Measurements from ENCODE around the gene KDM4B.
"Not testable (repeated sequence)": the region's sequence is repeated elsewhere in the genome, so short reads cannot be mapped to it uniquely, and the experiment has no call there.

Gene KDM4B

DNA sequence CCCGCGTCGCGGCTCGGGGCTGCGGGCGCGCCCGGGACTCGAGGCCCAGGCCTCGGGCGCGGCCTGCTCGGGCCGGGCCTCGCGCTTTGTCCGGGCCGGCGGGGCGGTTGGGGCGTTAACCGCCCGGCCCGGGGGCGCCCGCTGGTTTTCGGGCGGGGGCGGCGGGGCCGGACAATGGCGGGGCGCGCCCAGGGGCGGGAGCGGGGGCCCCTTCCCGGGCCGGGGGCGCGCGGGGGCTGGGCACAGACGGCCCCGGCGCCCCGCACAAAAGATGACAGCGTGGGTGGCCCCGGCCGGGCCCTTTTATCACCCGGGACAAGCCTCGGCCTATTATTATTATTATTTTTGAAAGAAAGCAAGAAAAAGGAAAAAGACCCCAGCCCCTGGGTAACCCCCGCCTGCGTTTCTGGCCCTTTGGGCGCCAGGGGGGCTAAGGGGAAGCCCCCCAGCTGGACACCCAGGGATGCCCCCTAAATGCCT is 419 bp downstream of the KDM4B start:
- no peak for DNase-seq

DNA sequence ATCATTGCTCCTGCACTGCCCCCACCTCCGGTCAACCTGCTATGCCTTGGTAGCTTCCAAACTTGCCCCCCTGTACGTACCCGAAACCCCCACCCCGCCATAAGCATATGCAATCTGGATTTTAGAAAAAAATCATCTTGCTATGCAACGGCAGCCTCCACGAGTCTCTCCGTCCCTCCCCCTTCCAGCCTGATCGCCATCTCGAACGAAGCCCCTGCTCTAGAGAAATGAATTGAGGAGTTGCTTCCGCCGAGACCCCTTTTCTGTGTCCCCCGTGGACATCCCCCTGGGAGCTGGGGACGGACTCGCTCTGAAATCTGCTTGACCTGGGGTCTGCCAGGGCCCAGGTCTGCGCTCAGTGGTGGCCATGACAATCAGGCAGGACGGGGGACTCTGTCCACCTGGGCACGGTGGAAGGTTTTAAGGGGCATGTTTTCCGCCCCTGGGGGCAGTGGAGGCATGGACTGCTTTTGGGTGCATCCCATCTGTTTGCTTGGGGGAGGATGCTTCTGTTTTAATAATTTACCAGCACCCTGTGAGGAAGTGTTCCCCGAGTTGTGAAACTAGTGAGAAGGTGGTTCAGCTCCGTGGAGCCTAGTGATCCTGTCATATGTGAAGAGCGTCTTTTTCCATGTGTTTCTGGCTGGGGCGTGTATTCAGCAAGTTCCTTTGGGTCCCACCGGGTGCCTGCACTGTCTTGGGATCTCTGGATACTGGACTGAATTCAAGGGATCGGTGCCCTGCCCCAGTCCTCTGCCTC is 1.0 kb downstream of the KDM4B start:
- no peak for DNase-seq

DNA sequence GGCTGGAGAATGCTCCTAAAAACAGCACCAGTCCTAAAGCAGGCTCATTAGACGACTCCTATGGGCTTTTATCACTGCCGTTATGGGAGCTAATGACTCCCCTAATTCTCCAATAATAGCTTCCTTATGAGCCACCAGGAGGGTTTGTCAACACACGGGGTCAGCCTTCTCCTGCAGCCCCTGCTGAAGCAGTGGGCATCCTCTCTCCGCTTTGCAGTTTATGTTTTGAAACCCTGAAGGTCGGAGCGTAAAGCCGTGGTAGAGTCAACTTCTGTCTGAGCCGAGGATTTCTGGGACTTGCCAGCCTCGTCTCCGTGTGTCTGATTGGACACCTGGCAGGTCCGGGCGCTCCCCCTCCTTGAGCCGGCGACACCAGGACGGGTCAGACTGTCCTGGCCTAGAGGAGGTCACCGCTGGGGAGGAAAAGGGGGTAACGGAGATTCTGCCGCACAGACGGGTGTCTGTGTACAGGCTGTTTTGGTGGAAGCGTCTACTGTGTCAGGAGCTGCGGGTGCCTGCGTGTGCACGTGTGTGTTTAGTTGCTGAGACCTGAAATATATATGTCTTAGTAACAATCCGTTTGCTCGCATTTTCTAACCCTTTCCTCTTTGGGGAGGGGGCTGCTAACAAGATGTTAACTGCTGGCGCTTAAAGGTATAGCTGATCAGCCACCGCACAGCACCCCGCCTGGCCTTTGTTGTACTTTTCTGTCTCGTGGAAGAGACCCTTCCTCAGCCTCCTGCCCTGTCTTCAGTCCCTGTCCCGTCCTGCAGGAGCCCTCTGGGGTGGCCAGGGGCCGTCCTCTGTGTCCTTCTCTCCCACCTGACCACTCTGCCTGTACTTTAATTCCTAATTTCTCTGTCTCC is 1.9 kb downstream of the KDM4B start:
- no peak for DNase-seq

DNA sequence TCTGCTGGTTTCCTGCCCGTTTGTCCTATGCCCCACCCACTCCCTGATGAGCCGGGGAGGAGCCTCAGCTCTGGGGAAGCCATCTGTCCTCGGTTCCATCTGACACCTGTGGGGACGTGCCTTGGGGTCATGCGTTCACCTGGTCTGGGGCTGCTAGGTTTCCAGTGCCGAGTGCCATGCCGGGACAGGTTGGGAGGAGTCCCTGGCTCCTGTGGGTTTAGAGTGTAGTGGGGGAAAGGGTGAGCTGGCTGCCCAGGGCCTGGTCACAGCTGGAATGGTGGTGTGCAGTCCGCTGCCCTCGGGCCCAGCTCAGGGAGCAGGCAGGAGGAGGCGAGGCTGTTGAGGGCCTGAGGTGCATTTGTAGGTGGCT is 2.5 kb downstream of the KDM4B start:
- no peak for DNase-seq

DNA sequence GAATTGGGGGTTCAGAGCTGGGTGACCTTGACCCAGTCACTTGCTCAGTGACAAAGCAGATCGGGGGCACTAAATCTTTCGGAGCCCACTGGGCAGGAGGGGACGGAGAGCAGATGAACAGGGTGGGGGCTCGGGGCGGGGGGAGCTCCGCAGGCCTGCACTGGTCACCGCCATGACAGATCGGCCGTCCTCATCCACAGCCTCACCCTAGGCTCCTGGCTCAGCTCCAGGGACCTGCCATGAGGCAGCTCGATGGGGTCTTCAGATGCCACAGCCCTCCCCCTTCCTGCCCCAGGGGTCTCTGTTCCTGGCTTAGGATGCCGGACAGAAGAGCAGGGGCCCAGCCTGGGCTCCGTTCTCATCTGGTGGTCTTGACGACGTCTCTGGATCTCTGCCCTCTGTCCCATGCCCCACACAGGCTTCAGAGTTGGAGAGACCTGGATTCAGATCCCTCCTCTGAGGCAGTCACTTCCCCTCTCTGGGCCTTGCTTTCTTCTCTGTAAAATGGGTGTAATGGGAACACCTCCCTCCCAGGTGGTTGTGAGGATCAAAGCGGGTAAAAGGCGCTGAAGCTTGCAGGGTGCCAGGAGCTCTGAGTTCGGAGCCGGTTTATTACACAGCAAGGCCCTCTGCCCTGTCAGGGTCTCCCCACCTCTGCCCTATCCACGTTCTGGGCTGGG is 3.0 kb downstream of the KDM4B start:
- DNase-seq: no peak

DNA sequence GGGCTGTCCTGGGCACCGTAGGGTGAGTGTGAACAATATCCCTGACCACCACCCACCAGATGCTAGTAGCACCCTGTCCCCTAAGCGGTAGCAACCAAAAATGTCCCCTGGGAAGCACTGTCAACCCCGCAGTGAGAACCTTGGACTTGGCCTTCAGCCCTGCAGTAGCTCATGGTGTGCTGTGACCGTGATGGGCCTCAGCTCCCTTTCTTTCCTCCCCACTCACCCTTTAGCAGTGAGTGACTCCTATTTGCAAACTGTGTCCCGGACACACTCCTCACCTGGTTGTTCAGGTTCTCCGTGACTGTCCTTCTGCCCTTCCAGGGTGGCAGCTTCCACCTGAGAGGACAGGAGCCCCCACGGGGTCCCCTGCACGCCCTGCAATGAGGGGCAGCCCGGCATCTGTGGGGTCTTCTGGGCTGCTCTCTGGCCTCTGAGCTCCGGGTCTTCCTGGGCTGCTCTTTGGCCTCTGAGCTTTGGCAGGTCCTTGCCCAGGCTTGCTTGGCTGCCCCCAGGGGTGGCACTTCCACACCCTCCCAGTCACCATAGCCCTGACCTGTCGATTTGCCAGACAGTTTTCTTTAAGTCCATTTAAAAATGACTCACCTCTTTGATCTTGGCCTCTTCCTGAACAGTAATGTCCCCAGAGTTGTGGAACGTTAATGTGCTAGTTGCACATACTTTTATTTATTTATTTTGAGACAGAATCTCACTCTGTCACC is 3.8 kb downstream of the KDM4B start:
- DNase-seq: no peak

DNA sequence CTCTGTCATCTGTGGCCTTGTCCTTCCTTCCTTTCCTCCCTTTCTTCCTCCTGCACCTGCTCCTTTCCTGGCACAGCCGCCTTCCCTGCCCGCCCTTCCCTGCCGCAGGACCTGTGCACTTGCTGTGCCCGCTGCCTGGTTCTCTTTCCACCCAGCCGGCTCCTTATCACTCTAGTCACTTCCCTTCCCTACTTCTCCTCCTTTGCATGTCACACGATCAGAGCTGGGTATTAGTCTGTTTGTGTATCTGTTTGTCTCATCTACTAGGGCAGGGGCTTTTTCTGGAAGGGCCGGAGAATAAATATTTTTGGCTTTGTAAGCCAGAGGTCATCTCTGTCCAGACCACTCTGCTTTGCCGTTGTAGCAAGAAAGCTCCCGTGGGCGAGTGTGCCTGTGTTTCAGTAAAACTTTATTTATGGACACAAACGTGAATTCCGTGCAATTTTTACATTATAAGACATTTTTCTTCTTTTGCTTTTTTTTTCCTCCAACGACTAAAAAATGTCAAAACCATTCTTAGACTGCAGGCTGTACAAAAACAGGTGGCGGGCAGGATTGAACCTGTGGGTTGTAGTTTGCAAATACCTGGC is 6.1 kb downstream of the KDM4B start:
- no peak for DNase-seq

DNA sequence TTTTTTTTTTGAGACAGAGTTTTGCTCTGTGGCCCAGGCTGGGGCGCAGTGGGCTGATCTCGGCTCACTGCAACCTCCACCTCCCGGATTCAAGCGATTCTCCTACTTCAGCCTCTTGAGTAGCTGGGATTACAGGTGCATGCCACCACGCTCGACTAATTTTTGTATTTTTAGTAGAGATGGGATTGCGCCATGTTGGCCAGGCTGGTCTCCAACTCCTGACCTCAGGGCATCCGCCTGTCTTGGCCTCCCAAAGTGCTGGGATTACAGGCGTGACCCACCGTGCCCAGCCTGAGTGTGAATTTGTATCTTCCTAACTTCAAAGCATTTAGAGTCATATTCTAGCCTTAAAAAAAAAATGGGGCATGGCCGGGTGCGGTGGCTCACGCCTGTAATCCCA is 6.7 kb downstream of the KDM4B start:
- DNase-seq: not testable (repeated sequence)

DNA sequence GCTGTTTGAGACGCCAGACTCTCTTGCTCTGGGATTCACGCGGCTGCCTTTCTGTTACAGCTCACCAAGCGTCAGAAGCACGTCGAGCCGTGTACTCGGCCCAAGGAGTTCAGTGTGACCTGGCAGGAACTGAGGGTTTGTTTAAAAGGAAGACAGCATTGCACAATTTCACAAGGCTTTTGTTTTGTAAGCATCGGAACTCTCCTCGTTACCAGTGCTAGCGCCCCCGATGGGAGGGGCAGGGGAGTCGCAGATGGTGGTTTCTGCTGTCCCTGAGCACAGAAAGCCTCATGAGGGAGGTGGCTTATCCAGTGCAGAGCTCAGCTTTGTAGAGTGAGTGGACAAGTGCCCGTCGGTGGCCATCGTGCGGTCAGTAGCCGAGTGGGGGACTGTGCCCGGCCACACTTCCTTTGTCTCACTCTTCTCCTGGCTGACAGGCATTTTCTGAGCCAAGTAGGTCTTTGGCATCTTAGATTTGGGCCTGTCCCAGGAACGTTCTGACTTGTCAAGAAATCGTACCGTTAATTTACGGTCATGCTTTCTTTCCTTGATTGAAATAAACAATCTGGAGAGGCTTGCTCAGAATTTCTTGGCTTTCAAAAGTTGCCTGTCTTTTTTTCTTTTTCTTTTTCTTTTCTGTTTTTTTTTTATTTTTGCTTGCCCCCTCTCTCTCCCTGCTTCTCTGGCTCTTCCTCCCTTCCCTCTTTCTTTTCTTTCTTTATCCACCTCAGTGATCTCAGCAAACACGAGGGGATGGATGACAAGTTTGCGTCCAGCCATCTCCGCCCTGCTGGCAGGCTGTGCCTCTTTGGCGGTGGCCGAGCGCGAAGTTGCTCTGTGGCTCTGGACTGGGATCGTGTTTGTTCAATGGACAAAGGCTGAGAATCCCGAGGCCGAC is 7.7 kb downstream of the KDM4B start:
- peak; percentile 49 for DNase-seq

DNA sequence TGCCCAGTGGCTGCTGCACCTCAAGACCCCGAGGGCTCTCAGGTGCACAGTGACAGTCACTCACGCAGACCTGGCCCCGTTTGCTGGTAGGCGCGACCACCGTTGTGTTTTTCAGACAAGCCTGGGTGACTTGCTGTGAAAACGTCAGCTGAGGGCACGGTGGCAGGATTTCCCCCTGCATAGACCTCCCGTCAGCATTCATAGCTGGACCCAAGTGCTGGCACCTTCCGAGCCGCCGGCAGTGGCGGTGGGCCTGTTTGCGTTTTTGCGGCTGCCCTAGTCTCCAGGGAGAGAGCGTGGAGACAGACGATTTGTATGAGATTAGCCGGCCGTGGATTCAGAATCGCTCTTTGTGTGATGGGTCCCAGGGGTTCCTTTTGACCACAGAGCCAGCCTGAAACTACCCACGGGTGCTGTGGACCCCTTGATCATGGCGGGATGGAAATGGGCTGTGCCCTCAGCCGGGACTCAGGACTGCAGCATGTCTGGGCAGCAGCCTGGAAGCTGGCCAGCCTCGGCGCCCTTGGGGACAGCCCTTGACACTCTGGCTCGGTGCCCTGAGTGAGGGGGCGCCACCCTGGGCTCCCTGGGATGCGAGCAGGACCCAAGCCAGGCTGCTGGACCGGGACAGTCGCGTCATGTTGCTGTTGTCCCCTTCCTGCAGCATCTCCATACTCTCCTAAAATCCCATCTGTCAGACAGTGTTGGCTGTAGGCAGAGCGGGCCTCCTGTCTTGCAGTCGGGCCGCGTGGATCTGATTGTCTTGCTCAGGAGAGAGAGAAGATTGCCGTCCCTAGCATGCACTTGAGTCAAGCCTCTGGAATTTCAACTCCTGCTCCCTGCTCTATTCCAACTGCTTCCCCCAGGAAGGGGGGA is 8.6 kb downstream of the KDM4B start:
- DNase-seq: no peak

DNA sequence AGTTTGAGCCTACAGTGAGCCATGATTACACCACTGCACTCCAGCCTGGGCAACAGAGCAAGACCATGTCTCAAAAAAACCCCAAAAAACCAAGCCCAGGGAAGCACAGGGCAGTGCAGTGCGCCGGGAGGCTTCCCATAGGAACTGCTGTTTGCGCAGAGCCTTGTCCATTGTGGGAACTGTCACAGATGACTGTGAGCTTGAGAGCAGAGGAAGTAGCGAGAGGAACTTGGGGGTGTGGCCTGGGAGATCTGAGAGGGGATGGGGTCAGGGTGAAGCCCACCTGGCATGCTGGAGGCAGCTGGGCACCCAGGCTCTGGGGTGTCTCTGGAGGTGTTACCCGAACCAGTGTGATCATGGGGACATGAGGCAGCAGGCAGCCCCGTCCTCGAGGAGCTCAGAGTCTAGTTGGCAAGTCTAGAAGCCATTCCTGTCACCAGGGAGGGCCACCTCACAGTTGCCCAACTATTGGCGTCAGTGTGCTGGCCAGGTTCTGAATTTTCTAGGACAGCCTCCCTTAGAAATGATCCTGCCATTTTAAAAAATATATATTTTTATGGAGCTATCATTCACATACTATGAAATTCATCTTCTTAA is 10.4 kb downstream of the KDM4B start:
- no peak for DNase-seq

DNA sequence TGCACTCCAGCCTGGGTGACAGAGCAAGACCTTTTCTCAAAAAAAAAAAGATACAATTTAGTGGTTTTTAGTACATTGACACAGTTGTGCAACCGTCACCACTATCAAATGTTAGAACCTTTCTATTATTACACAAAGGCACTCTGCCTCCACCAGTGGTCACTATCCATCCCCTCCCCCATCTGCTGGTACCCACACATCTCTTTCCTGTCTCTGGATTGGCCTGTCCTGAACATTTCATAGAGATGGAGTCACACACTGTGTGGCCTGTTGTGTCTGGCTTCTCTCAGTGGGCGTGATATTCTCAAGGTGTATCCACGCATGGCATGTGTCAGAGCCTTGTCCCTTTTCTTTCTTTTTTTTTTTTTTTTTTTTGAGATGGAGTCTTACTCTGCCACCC is 11.2 kb downstream of the KDM4B start:
- no peak for DNase-seq

DNA sequence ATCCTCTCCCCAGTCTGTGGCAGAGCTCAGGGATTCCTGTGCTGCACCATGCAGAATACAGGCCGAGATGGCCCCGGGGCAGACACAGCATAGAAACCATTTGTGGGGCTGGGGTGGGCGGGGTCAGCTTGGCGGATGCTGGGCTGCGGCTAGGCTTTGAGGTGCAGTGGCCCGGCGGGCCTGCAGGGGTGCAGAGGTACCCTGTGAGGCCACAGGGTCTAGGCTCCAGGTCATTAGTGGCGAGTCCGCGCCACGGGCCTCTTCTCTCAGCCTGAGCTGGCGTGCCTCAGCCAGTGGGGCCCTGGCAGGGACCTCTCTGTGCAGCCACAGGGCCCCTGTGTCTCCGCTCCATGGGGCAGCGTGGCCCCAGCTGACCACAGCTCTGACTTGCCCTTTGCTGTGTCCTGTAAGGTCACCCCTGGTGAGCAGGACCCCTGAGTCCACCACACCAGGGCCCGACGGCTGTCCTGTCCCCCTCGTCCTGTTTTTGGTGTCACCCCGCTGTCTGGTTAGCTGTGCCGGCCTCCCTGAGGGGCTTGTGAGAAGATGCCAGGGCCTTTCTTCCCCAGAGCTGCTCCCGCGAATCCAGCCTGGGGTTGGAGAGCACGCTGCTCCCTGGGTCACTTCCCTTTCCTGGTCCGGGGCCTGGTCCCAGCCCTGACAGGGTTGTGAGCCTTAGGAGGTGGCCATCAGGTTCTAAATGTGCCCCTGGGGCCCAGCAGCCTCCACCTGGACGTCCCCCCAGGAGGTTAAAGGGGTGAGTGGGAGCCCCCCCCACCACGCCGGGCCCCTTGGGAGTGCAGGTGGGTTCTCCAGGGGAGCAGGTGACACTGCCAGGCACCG is 12.1 kb downstream of the KDM4B start:
- DNase-seq: no peak

DNA sequence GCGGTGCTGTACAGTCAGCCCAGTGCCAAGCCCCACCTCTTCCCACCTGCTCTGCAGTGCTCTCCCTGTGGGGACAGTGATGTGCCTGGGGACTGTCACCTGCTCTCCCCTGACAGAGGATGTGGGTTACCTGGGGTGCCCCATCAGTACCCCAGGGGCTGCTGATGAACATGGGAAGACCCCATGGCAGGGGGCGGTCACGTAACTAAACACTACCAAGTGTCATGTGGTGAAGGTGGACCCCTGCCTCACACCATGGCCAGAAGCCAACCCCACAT is 12.7 kb downstream of the KDM4B start:
- no peak for DNase-seq

DNA sequence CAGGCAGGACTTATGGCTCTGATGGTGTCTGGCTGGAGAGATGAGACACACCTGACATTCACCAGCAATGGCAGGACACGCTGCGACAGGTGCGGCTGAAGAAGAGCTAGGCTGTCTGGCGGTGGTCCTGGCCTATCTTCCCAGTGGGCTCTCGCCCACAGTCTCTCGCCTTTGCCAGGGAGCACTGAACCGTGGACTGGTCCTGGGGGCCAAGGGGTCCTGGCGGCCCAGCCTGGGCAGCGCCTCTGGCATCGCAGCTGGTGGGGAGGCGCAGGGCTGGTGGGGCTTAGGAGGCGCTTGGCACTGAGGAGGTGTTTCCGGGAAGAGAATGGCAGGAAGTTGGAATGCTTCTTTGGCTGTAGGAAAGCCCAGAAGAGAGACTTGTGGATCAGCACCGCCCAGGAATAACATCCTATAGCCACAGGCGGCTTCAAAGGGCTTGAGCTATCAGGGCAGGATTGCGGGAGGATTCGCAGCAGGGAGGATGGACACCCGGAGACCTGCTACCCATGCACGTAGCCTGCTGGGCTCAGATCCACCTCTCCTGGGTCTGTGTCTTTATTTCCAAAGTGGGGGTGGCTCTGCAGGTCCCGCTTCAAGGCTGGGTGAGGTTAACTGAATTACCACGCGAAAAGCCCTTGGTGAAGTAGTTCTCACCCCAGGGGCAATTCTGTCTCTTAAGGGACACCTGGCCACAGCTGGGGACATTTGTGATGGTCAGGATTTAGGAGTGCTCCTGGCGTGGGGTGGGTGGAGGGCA is 14.6 kb downstream of the KDM4B start:
- DNase-seq: no peak

DNA sequence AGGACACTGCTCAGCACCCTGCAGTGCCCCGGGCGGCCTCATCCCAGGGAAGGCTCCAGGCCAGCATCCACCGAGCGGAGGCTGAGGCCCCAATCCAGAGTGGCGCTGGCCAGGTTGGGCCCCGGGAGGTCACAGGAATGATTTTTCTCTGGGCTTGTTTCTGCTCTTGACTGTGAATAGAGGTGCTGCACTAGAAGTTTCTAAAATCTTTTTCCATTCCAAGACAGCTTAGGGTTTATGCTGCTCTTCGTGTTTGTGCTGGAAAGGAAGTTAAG is 15.1 kb downstream of the KDM4B start:
- no peak for DNase-seq

DNA sequence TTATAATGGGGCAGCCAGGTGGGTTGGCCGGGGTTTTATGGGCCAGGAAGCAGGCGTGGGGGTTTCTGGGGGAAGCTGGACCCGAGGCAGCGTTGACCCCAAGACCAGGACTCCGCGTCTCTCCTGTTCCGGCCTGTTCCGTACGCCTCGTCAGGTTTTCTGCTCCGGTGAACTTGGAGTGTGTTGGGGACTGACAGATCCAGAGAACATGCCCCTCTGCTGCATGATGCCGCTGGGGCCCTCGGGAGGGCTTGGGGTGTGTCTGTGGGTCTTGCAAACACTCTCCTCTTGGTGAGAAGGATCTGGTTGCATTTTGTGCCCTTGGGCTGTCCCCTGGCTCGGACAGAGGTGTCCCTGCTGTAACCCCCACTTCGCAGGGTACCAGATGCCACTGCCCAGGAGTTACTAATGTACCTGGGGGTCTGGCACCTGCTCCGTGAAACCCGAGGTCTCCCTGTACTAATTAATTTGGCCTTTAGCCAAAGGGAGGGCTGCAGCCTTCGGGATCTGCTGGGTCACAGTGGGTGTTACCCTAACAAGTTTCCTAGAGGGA is 15.6 kb downstream of the KDM4B start:
- no peak for DNase-seq

DNA sequence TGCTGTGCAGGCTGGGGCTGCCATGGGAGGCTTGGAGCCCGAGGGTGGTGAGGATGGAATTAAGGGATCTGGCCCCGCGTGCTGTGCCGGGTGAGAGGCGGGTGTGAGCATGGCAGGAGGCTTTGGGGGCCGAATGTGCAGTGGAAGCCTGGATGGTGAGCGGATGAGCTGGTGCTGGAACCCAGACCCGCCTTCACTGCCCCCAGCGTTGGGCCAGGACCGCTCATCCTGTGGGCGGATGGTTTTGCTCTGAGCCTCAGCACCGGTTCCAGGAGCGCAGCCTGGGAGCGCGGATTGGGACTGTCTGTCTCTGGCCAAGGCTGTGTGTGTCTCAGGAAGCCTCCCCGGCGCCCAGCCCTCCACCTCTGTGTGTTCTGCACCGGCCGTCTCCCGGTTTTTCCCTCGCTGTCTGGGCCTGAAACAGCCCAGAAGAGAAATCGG is 16.7 kb downstream of the KDM4B start:
- no peak for DNase-seq

All from KG1 (cell line).